Smooth muscle cell (in vitro differentiated cells): Measurements from ENCODE around the gene GRHPR. TPM values are rescaled to one million over a fixed set of nuclear protein-coding genes. Genes with fewer than 3 reads are reported as not detected.

Experiments used
- DNase-seq: peaks from one replicate; lab custom pipeline; 2025; ENCODE audit not compliant: unreplicated experiment; lab: John Stamatoyannopoulos, UW
- H2AFZ ChIP-seq: fragments of 200-600 bp; sonication (generic); 2 replicates; pipeline ENCODE4 v1.6.0; 2016; ENCODE audit warnings: antibody characterized with exemption, low read depth, mild to moderate bottlenecking
- H3F3A ChIP-seq: fragments of 200-600 bp; sonication (generic); 2 replicates; pipeline ENCODE4 v1.6.0; 2017; ENCODE audit warnings: antibody characterized with exemption, low read depth
- H3K27ac ChIP-seq: fragments of 200-600 bp; sonication (generic); 2 replicates; pipeline ENCODE4 v1.5.1; 2016; ENCODE audit warnings: low read depth, mild to moderate bottlenecking
- H3K27me3 ChIP-seq: fragments of 200-600 bp; sonication (generic); 2 replicates; pipeline ENCODE4 v1.6.1; 2016; ENCODE audit warnings: low read depth, mild to moderate bottlenecking
- H3K36me3 ChIP-seq: fragments of 200-600 bp; sonication (generic); 2 replicates; pipeline ENCODE4 v1.5.1; 2016; ENCODE audit warnings: low read depth
- H3K4me1 ChIP-seq: fragments of 200-600 bp; sonication (generic); 2 replicates; pipeline ENCODE4 v1.5.1; 2016; ENCODE audit warnings: low read depth
- H3K4me2 ChIP-seq: fragments of 200-600 bp; sonication (generic); 2 replicates; pipeline ENCODE4 v1.6.0; 2016; ENCODE audit warnings: mild to moderate bottlenecking
- H3K4me3 ChIP-seq: fragments of 200-600 bp; sonication (generic); 2 replicates; pipeline ENCODE4 v1.5.1; 2016; ENCODE audit warnings: mild to moderate bottlenecking
- H3K79me2 ChIP-seq: fragments of 200-600 bp; sonication (generic); 2 replicates; pipeline ENCODE4 v1.6.0; 2016; ENCODE audit warnings: low read depth, mild to moderate bottlenecking
- H3K9ac ChIP-seq: fragments of 200-600 bp; sonication (generic); 2 replicates; pipeline ENCODE4 v1.6.0; 2016; ENCODE audit warnings: low read depth
- H3K9me3 ChIP-seq: fragments of 200-600 bp; sonication (generic); replicated peaks from 2 replicates; pipeline ENCODE4 v1.5.1; 2016; ENCODE audit warnings: low read depth
- H4K20me1 ChIP-seq: fragments of 200-600 bp; sonication (generic); 2 replicates; pipeline ENCODE4 v1.6.0; 2016; ENCODE audit warnings: low read depth
- WGBS: methylation state at CpG from one replicate; pipeline ENCODE4 v1.1.7; 2016; ENCODE audit warnings: low lambda C conversion rate; 5-methylcytosine and 5-hydroxymethylcytosine counted together
- polyA plus RNA-seq: library from polyadenylated mRNA; unstranded; fragments of >200 nt; fragmentation: Nextera tagmentation; extraction: Ambion mirVana; gene quantifications from 2 replicates; pipeline ENCODE4 v1.2.1, GENCODE V29; 2016
- total RNA-seq: library from RNA; depleted of rRNA; stranded (reverse); fragments of >200 nt; gene quantifications from 2 replicates; pipeline ENCODE4 v1.2.3, GENCODE V29; 2014
- TF ChIP-seq, protein P1 (sequence below): fragments of 200-600 bp; sonication (generic); IDR thresholded peaks from 2 replicates; pipeline ENCODE4 v1.5.1; 2017; ENCODE audit warnings: borderline replicate concordance, mild to moderate bottlenecking, antibody characterized with exemption; ENCODE audit not compliant: insufficient read depth, poor library complexity, severe bottlenecking

Gene GRHPR
- total and polyA plus RNA-seq, 2 experiments from 2014 or later: 89.3 to 128 TPM

DNA sequence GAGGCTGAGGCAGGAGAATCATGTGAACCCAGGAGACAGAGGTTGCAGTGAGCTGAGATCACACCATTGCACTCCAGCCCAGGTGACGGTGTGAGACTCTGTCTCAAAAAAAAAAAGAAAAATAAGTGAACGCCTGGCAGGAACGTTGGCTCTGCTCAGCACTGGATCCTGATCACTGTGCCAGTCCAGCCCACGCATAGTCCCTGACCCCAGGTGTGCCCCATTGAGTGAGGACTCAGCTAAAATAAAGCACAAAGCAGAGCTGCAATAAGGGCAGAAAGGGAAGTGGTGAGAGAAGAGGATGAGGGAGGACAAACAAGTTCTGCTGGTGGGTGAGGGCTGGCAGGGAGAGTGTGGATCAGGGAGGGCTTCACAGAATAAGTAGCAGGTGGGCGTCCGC is 4.3 kb downstream of the GRHPR start:
- DNase-seq: no peak
- TF ChIP-seq, protein P1, sequence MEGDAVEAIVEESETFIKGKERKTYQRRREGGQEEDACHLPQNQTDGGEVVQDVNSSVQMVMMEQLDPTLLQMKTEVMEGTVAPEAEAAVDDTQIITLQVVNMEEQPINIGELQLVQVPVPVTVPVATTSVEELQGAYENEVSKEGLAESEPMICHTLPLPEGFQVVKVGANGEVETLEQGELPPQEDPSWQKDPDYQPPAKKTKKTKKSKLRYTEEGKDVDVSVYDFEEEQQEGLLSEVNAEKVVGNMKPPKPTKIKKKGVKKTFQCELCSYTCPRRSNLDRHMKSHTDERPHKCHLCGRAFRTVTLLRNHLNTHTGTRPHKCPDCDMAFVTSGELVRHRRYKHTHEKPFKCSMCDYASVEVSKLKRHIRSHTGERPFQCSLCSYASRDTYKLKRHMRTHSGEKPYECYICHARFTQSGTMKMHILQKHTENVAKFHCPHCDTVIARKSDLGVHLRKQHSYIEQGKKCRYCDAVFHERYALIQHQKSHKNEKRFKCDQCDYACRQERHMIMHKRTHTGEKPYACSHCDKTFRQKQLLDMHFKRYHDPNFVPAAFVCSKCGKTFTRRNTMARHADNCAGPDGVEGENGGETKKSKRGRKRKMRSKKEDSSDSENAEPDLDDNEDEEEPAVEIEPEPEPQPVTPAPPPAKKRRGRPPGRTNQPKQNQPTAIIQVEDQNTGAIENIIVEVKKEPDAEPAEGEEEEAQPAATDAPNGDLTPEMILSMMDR: no peak
- Histone ChIP-seq H2AFZ (no peak overlapping the region), H3K4me3 (no peak overlapping the region), H3K36me3 (no peaks in the 10 kb centered on the region), H3K27ac (no peak overlapping the region), H3K27me3 (no peaks in the 10 kb centered on the region), H4K20me1 (peaks cover 30% of the 10 kb centered on the region), H3K4me1 (peaks cover 16% of the 10 kb centered on the region), H3K9me3 (no peaks in the 10 kb centered on the region), H3K4me2 (no peak overlapping the region), H3K9ac (no peak overlapping the region), H3F3A (no peaks in the 10 kb centered on the region), H3K79me2 (peaks cover 31% of the 10 kb centered on the region)
- 100% methylated on average over 6 of the region's 6 CpGs for WGBS

DNA sequence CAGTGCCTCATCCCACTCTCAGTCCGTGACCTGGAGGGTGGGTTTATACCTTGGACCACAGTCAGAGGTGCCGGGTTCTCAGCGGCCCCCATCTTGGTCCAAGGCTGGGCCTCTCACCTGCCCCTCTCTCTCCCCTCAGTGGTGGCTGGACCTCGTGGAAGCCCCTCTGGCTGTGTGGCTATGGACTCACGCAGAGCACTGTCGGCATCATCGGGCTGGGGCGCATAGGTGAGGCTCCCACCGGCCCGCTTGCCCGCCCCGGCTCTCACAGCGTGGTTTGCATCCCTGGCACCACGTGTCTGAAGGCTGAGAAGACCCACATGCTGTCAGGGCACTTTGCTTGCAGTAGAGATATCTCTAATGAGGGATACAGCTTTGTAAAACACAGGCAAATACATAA is 5.8 kb downstream of the GRHPR start:
- TF ChIP-seq, protein P1: no peak
- no peaks in the 10 kb centered on the region for H3K27me3 ChIP-seq
- WGBS: 97% methylated on average over 14 of the region's 14 CpGs
- H3K4me3 ChIP-seq: no peak overlapping the region
- no peaks in the 10 kb centered on the region for H3K36me3 ChIP-seq
- H3K4me1 ChIP-seq: peaks cover 10% of the 10 kb centered on the region
- no peak overlapping the region for H2AFZ ChIP-seq
- no peak for DNase-seq
- no peak overlapping the region for H3K9ac ChIP-seq
- peaks cover 29% of the 10 kb centered on the region for H4K20me1 ChIP-seq
- no peak overlapping the region for H3K4me2 ChIP-seq
- H3K79me2 ChIP-seq: peaks cover 22% of the 10 kb centered on the region
- no peak overlapping the region for H3K27ac ChIP-seq
- no peaks in the 10 kb centered on the region for H3K9me3 ChIP-seq
- H3F3A ChIP-seq: no peaks in the 10 kb centered on the region

DNA sequence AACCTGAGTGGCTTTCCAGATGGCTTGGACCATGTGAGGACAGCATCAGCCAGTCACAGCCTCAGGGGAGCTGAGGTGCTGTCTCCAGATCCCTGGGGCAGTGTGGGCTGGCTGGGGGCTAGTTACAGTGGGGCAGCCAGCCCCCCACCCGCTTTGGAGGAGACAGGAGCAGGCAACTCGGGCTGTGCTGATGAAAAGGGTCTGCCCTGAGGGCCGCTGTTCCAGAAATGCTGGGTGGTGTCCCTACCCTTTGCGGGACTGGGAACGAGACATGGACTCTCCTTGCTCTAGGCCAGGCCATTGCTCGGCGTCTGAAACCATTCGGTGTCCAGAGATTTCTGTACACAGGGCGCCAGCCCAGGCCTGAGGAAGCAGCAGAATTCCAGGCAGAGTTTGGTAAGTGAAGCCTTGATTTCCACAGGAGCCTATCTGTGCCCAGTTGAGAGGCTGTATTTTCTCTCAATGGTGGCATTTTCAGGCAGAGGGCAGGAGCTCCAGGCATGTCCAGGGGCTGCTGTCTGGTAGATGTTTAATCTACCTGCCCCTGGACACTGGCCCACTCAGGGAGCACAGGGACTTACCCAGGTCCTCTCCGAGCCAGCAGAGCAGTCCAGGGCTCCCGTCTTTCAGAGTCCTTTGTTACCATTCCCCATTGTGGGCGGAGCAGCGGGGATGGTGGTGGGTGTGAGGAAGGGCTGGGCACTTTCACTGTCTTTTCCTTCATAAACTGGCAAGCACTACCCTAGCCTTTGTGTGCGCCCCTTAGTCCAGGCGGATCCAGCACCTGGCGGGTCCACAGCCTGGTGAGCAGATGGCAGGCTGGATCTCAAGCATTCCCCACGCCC is 7.2 kb downstream of the GRHPR start:
- WGBS: 92% methylated on average over 17 of the region's 17 CpGs
- no peak overlapping the region for H3K9ac ChIP-seq
- H3K4me2 ChIP-seq: no peak overlapping the region
- H3K4me3 ChIP-seq: no peak overlapping the region
- H2AFZ ChIP-seq: no peak overlapping the region
- peaks cover 19% of the 10 kb centered on the region for H4K20me1 ChIP-seq
- H3K27ac ChIP-seq: no peak overlapping the region
- TF ChIP-seq, protein P1: no peak
- H3K9me3 ChIP-seq: no peaks in the 10 kb centered on the region
- H3K79me2 ChIP-seq: peaks cover 9% of the 10 kb centered on the region
- no peaks in the 10 kb centered on the region for H3K36me3 ChIP-seq
- no peaks in the 10 kb centered on the region for H3F3A ChIP-seq
- H3K27me3 ChIP-seq: no peaks in the 10 kb centered on the region
- H3K4me1 ChIP-seq: peaks cover 15% of the 10 kb centered on the region
- DNase-seq: no peak
